GM18951 (cell line): ENCODE results near the gene SGSM2.

Experiments used
- POLR2A ChIP-seq: IDR thresholded peaks from 4 replicates; pipeline ENCODE4 v1.6.1; 2011; ENCODE audit warnings: mild to moderate bottlenecking; ENCODE audit not compliant: insufficient read length, insufficient read depth; ENCODE audit errors: extremely low read depth
- in situ Hi-C: fragments of 300-500 bp; cut with MboI; formaldehyde crosslinking; loops from one replicate; pipeline ENCODE4 v1.12.0; 2022; ENCODE audit warnings: low sequenced_read_pairs, mixed read lengths, inconsistent platforms; ENCODE audit not compliant: unreplicated experiment

Gene SGSM2

GRCh38 chr17:2398182-2398581, 60.9 kb downstream of the SGSM2 start:
- in situ Hi-C loops, result no loop called here

DNA sequence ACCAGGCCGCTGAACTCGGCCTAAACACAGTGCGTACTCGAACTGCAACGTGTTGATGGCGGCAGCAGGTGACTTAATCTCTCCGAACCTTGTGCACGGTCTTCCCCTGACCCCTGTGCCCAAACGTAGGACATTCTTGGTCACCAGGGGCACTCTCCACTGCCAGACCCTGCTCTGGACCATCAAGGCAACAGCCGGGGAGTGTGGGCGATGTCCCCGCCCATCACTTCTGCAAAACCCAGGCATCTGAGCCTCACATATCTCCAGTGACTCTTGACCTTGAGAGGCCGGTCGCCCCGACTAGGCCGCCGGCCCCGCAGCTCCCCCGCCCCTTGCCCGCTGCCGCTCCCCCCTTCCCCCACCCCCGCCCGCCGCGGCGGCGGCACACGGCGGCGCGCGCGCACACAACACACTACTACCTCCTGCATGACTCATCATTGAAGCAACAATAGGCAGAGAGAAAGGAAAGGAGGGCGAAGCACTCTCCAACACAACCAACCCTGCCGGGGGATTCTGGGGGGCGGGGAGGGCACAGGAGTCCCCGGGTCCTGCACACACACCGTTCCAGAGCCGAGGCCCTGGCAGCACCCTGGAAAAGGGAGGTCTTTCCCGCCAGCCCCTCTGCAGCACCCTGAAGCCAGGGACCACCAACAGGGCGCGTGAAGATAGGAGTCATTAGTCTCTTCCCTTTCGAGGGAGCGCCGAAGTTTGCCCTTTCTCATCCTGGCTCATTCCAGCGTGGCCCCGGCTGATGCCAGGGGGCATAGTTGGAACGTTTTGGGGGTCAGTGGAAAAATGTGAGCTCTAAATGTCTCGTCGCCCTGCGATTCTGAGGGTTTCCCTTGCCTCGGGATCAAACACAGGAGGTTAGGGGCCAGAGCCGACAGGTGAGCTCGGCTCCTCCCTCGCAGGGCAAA, 61.6 kb downstream of the SGSM2 start:
- in situ Hi-C loops, result no loop called here
- peak; percentile 8 for TF ChIP-seq POLR2A

More at GRCh38 chr17:2398182-2398581, 60.9 kb downstream of the SGSM2 start:
- no peak for TF ChIP-seq POLR2A

GRCh38 chr17:2399572-2400473, 62.5 kb downstream of the SGSM2 start:
- in situ Hi-C loops, result no loop called here
- peak; percentile 63 for TF ChIP-seq POLR2A

DNA sequence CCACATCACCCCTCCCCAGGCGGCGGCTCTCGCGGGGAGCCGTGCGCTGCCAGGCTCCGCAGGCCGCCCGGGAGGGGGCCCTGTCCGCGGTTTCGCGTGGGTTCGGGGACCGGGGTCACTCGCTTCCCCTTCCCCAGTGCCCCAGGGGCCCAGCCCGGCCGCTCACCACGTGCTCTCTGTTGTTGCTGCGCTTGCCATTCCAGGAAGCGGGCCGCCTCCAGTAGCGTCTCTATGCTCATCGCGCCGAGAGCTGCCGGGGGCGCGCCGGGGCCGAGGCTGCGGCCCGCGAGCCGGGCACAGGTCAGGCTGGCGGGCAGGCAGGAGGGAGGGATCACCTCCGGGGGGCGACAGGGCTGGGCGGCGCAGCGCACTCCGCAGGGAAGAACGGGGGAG, 63.2 kb downstream of the SGSM2 start:
- in situ Hi-C loops, result no loop called here
- no peak for TF ChIP-seq POLR2A

DNA sequence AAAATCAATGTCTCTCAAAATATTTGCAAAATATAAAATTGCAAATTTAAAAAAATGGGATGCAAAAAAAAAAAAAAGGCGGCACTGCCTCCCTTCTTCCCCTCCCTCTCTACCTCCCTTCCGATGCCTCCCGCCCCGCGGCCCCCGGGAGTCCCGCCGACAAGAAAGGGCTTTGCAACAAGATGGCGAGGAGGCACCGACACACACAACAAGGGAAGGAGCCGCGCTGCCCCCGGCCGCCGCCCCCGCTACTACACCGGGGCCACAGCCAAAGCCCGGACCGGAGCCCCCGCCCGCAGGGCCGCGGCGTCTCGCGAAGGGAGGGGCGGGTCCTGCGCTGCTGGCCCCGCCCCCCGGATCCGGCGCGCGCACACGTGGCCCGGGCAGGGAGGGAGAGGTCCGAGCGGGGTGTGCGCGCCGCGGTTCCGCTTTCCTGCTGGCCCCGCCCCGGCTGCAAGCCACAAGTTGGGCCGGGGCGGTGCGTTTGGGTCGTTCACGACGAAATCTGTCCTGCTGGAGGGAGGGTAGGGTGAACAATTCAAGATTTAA, 63.6 kb downstream of the SGSM2 start, which contains the start of gene MNT:
Gene MNT (minus strand): TSS at position 184 of the 549 bp plus-strand sequence. CDS start 348 bp downstream, outside the sequence.
- peak; percentile 56 for TF ChIP-seq POLR2A
- in situ Hi-C loops, result no loop called here

GRCh38 chr17:2401426-2402221, 64.3 kb downstream of the SGSM2 start:
- in situ Hi-C loops, result no loop called here
- TF ChIP-seq POLR2A, result no peak

- in situ Hi-C loops, result no loop called here
- no peak for TF ChIP-seq POLR2A
These were observed 65.2 kb downstream of the SGSM2 start for GRCh38 chr17:2402544-2402943.

- no peak for TF ChIP-seq POLR2A
- in situ Hi-C loops, result no loop called here
These were observed 65.7 kb downstream of the SGSM2 start for GRCh38 chr17:2403044-2403443.

DNA sequence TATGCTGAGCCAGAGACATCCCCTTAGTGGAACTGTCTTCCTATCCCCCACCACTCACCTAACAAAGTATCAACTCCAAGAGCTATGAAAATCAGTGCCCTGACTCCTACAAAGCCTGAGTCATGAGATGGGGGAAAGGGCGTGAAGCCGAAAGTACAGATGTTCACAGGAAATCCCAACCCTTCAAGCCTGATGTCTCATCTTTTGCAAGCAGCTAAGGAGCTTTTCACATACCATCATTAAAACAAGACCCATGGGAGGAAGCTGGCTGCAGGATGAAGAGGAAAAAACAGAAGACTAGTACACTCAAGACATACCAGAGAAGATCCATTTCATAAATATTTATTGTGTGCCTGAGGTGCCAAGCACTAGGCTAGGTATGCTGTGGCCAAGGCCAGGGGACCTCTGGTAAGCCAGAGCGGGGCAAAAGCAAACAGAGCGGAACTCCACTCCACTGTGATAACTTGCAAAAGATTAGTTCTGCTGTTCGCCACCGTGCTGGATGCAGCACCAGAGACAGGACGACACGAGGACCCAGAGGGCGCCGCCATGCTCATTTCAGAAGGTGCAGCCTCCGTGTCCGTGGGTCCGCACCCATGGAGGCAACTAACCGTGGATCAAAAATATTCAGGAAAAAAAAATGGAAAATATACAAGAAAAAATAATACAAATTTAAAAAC, 68.1 kb downstream of the SGSM2 start:
- in situ Hi-C loops, result no loop called here
- TF ChIP-seq POLR2A, result no peak

GRCh38 chr17:2406271-2406902, 69.1 kb downstream of the SGSM2 start:
- in situ Hi-C loops, result no loop called here
- TF ChIP-seq POLR2A, result no peak
